WTC11 (cell line): ENCODE results near the gene EEF1AKMT3. TPM values are rescaled to one million over a fixed set of nuclear protein-coding genes. Genes with fewer than 3 reads are reported as not detected.
"Not testable (repeated sequence)": the region's sequence is repeated elsewhere in the genome, so short reads cannot be mapped to it uniquely, and the experiment has no call there.

ENCODE experiments used
- ATAC-seq: fragments of 200-7000 bp; cut with Tn5 transposase; 2 replicates; pipeline ENCODE4 v1.10.0; 2021; ENCODE audit warnings: mild to moderate bottlenecking, moderate library complexity
- CTCF ChIA-PET: fragments of 300-600 bp; sonication (Branson Sonifier 250); formaldehyde crosslinking; loops from one replicate; lab custom pipeline; 2021; ENCODE audit warnings: antibody characterized with exemption; lab: Charles Lee
- POLR2A ChIA-PET: fragments of 350-600 bp; sonication (Branson Sonifier 250); formaldehyde crosslinking; loops from one replicate; lab custom pipeline; 2021; ENCODE audit warnings: antibody characterized with exemption; lab: Charles Lee
- DNase-seq: peaks from one replicate; pipeline ENCODE4 v3.0.0; 2021; ENCODE audit warnings: low spot score
- H3K27ac Mint-ChIP-seq: 2 replicates; pipeline ENCODE4 v1.8.0; 2021; ENCODE audit warnings: mixed read lengths
- H3K27me3 Mint-ChIP-seq: 2 replicates; pipeline ENCODE4 v1.8.0; 2021; ENCODE audit warnings: low read depth, mild to moderate bottlenecking, moderate library complexity, mixed read lengths
- H3K36me3 Mint-ChIP-seq: 2 replicates; pipeline ENCODE4 v1.8.0; 2021; ENCODE audit warnings: mixed read lengths
- H3K4me1 Mint-ChIP-seq: 2 replicates; pipeline ENCODE4 v1.8.0; 2022; ENCODE audit warnings: mixed read lengths
- H3K4me3 Mint-ChIP-seq: 2 replicates; pipeline ENCODE4 v1.8.0; 2021; ENCODE audit warnings: mild to moderate bottlenecking, moderate library complexity, mixed read lengths
- H3K9me3 Mint-ChIP-seq: 2 replicates; pipeline ENCODE4 v1.8.0; 2021; ENCODE audit warnings: mixed read lengths
- ARID4B ChIP-seq: sonication (generic); formaldehyde crosslinking; IDR thresholded peaks from 2 replicates; pipeline ENCODE4 v1.8.0; 2023; ENCODE audit warnings: missing genetic modification reagents, mild to moderate bottlenecking, borderline replicate concordance
- FOXJ3 ChIP-seq: sonication (generic); formaldehyde crosslinking; IDR thresholded peaks from 2 replicates; pipeline ENCODE4 v1.9.0; 2021; ENCODE audit warnings: missing genetic modification reagents, mild to moderate bottlenecking, borderline replicate concordance
- NR3C1 ChIP-seq: sonication (generic); formaldehyde crosslinking; conservative IDR thresholded peaks from 2 replicates; pipeline ENCODE4 v1.8.1; 2023; ENCODE audit warnings: low read depth, mild to moderate bottlenecking, missing genetic modification reagents
- OVOL2 ChIP-seq: fragments of 250-450 bp; sonication (Bioruptor Pico); IDR thresholded peaks from 2 replicates; pipeline ENCODE4 v1.9.0; 2021; ENCODE audit warnings: mild to moderate bottlenecking, borderline replicate concordance
- RORB ChIP-seq: fragments of 250-450 bp; sonication (Bioruptor Pico); IDR thresholded peaks from 2 replicates; pipeline ENCODE4 v1.9.0; 2021; ENCODE audit warnings: mild to moderate bottlenecking
- SMAD4 ChIP-seq: sonication (generic); formaldehyde crosslinking; IDR thresholded peaks from 2 replicates; pipeline ENCODE4 v1.8.0; 2022; ENCODE audit warnings: mild to moderate bottlenecking, missing genetic modification reagents
- TCF7 ChIP-seq: sonication (generic); formaldehyde crosslinking; IDR thresholded peaks from 2 replicates; pipeline ENCODE4 v1.8.0; 2022; ENCODE audit warnings: mild to moderate bottlenecking, low read depth, missing genetic modification reagents, moderate library complexity
- TEAD4 ChIP-seq: sonication (generic); formaldehyde crosslinking; IDR thresholded peaks from 2 replicates; pipeline ENCODE4 v1.8.0; 2022; ENCODE audit warnings: mild to moderate bottlenecking, missing genetic modification reagents
- ZNF121 ChIP-seq: sonication (generic); formaldehyde crosslinking; IDR thresholded peaks from 2 replicates; pipeline ENCODE4 v1.8.0; 2023; ENCODE audit warnings: missing genetic modification reagents
- ZNF219 ChIP-seq: sonication (generic); formaldehyde crosslinking; IDR thresholded peaks from 2 replicates; pipeline ENCODE4 v1.8.0; 2023; ENCODE audit warnings: missing genetic modification reagents, mild to moderate bottlenecking, borderline replicate concordance
- total RNA-seq: library from RNA; stranded (reverse); gene quantifications from 3 replicates; pipeline ENCODE4 v1.2.3, GENCODE V29; 2021
- TF ChIP-seq, protein P1 (sequence below): sonication (generic); formaldehyde crosslinking; conservative IDR thresholded peaks from 2 replicates; pipeline ENCODE4 v1.8.1; 2023; ENCODE audit warnings: mild to moderate bottlenecking, low read depth, missing genetic modification reagents, moderate library complexity
- TF ChIP-seq, protein P2 (sequence below): sonication (generic); formaldehyde crosslinking; IDR thresholded peaks from 2 replicates; pipeline ENCODE4 v1.8.0; 2022; ENCODE audit warnings: mild to moderate bottlenecking, missing genetic modification reagents
- TF ChIP-seq, protein P3 (sequence below): sonication (generic); formaldehyde crosslinking; IDR thresholded peaks from 2 replicates; pipeline ENCODE4 v1.8.1; 2022; ENCODE audit warnings: low read depth, mild to moderate bottlenecking, moderate library complexity, missing genetic modification reagents, borderline replicate concordance

The EEF1AKMT3 gene
- total RNA-seq, 1 experiment from 2014 or later: 3.2 TPM

- TF ChIP-seq ZNF121: no peak
Observed at GRCh38 chr12:57771873-57772428, 463 bp upstream of the EEF1AKMT3 start, which contains the start of gene METTL1 (continued).

DNA sequence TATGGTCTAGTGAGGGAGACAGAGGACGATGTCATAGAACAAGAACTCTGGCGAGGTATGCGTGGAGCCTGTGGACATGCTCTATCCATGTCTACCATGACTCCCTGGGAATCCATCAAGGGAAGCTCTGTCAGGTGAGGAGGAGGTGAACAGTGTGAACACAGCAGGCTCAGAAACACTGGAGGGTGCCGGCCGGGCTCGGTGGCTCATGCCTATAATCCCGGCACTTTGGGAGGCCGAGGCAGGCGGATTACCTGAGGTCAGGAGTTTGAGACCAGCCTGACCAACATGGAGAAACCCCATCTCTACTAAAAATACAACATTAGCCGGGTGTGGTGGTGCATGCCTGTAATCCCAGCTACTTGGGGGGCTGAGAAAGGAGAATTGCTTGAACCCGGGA is 2.2 kb downstream of the EEF1AKMT3 start:
- H3K36me3 Mint-ChIP-seq, DNase-seq, H3K4me1 Mint-ChIP-seq, H3K4me3 Mint-ChIP-seq, H3K27ac Mint-ChIP-seq, H3K9me3 Mint-ChIP-seq, POLR2A ChIA-PET, ATAC-seq: not testable (repeated sequence)
- CTCF ChIA-PET: interaction anchor here (0.9 to 2.0 kb wide), 4 partner anchors 9 to 142 kb away, joined by 3 to 8 read pairs (median 4); partner anchors contain the start of gene B4GALNT1
- H3K27me3 Mint-ChIP-seq: peaks cover 16% of the 10 kb centered on the region

GRCh38 chr12:57775044-57775443 is 2.6 kb downstream of the EEF1AKMT3 start:
- TF ChIP-seq RORB (CRISPR knock-in tag) (no peak), FOXJ3 (no peak), TCF7 (CRISPR knock-in tag) (no peak), SMAD4 (CRISPR knock-in tag) (no peak), NR3C1 (no peak), OVOL2 (CRISPR knock-in tag) (no peak), ZNF219 (CRISPR knock-in tag) (no peak), TEAD4 (CRISPR knock-in tag) (no peak), ARID4B (CRISPR knock-in tag) (no peak)
- TF ChIP-seq, protein P1, sequence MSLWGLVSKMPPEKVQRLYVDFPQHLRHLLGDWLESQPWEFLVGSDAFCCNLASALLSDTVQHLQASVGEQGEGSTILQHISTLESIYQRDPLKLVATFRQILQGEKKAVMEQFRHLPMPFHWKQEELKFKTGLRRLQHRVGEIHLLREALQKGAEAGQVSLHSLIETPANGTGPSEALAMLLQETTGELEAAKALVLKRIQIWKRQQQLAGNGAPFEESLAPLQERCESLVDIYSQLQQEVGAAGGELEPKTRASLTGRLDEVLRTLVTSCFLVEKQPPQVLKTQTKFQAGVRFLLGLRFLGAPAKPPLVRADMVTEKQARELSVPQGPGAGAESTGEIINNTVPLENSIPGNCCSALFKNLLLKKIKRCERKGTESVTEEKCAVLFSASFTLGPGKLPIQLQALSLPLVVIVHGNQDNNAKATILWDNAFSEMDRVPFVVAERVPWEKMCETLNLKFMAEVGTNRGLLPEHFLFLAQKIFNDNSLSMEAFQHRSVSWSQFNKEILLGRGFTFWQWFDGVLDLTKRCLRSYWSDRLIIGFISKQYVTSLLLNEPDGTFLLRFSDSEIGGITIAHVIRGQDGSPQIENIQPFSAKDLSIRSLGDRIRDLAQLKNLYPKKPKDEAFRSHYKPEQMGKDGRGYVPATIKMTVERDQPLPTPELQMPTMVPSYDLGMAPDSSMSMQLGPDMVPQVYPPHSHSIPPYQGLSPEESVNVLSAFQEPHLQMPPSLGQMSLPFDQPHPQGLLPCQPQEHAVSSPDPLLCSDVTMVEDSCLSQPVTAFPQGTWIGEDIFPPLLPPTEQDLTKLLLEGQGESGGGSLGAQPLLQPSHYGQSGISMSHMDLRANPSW (CRISPR knock-in tag): no peak
- TF ChIP-seq, protein P2, sequence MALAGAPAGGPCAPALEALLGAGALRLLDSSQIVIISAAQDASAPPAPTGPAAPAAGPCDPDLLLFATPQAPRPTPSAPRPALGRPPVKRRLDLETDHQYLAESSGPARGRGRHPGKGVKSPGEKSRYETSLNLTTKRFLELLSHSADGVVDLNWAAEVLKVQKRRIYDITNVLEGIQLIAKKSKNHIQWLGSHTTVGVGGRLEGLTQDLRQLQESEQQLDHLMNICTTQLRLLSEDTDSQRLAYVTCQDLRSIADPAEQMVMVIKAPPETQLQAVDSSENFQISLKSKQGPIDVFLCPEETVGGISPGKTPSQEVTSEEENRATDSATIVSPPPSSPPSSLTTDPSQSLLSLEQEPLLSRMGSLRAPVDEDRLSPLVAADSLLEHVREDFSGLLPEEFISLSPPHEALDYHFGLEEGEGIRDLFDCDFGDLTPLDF (CRISPR knock-in tag): no peak
- TF ChIP-seq, protein P3, sequence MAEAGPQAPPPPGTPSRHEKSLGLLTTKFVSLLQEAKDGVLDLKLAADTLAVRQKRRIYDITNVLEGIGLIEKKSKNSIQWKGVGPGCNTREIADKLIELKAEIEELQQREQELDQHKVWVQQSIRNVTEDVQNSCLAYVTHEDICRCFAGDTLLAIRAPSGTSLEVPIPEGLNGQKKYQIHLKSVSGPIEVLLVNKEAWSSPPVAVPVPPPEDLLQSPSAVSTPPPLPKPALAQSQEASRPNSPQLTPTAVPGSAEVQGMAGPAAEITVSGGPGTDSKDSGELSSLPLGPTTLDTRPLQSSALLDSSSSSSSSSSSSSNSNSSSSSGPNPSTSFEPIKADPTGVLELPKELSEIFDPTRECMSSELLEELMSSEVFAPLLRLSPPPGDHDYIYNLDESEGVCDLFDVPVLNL (CRISPR knock-in tag): no peak
- no peak for ATAC-seq
- no peak for DNase-seq
- peaks cover 6% of the 10 kb centered on the region; the same call in 1 of the 2 replicates for H3K4me1 Mint-ChIP-seq
- H3K4me3 Mint-ChIP-seq: no peak overlapping the region
- no peak overlapping the region for H3K27ac Mint-ChIP-seq
- ChIA-PET CTCF (interaction anchor here (0.9 to 2.0 kb wide), 4 partner anchors 9 to 142 kb away, joined by 3 to 8 read pairs (median 4); partner anchors contain the start of gene B4GALNT1), POLR2A (no interaction called here)
- H3K27me3 Mint-ChIP-seq: peaks cover 16% of the 10 kb centered on the region
- peaks cover 6% of the 10 kb centered on the region; the same call in 1 of the 2 replicates for H3K36me3 Mint-ChIP-seq
- H3K9me3 Mint-ChIP-seq: no peaks in the 10 kb centered on the region
